ENCODE data around the gene ZEB1.
"Not testable (repeated sequence)": the region's sequence is repeated elsewhere in the genome, so short reads cannot be mapped to it uniquely, and the experiment has no call there.

Gene ZEB1

GRCh38 chr10:31319602-31320549 lies 860 bp downstream of the ZEB1 start:
- no peak for DNase-seq

- DNase-seq, result no peak
Observed at GRCh38 chr10:31320550-31321211, 1.7 kb downstream of the ZEB1 start.

- no peak for DNase-seq
Observed at GRCh38 chr10:31321396-31321941, 2.5 kb downstream of the ZEB1 start.

- no peak for DNase-seq
Observed at GRCh38 chr10:31322647-31323046, 3.6 kb downstream of the ZEB1 start.

- no peak for DNase-seq
Observed at GRCh38 chr10:31340343-31340742, 21.3 kb downstream of the ZEB1 start.

GRCh38 chr10:31341552-31341951 lies 22.5 kb downstream of the ZEB1 start:
- DNase-seq, result no peak

GRCh38 chr10:31343009-31343408 lies 24.0 kb downstream of the ZEB1 start:
- DNase-seq, result no peak

GRCh38 chr10:31343551-31343950 lies 24.5 kb downstream of the ZEB1 start:
- DNase-seq, result no peak

GRCh38 chr10:31345886-31346285 lies 26.9 kb downstream of the ZEB1 start:
- no peak for DNase-seq

GRCh38 chr10:31346953-31347352 lies 27.9 kb downstream of the ZEB1 start:
- DNase-seq, result no peak

- no peak for DNase-seq
Observed at GRCh38 chr10:31347705-31348104, 28.7 kb downstream of the ZEB1 start.

GRCh38 chr10:31350891-31351290 lies 31.9 kb downstream of the ZEB1 start:
- no peak for DNase-seq

- no peak for DNase-seq
Observed at GRCh38 chr10:31352436-31353226, 33.6 kb downstream of the ZEB1 start.

- no peak for DNase-seq
Observed at GRCh38 chr10:31353574-31353973, 34.6 kb downstream of the ZEB1 start.

GRCh38 chr10:31358688-31359330 lies 39.8 kb downstream of the ZEB1 start:
- no peak for DNase-seq

- no peak for DNase-seq
Observed at GRCh38 chr10:31359979-31360378, 41.0 kb downstream of the ZEB1 start.

GRCh38 chr10:31361475-31361874 lies 42.5 kb downstream of the ZEB1 start:
- DNase-seq, result not testable (repeated sequence)

- no peak for DNase-seq
Observed at GRCh38 chr10:31362023-31362641, 43.1 kb downstream of the ZEB1 start.

GRCh38 chr10:31363696-31364095 lies 44.7 kb downstream of the ZEB1 start:
- DNase-seq, result not testable (repeated sequence)

- DNase-seq, result not testable (repeated sequence)
Observed at GRCh38 chr10:31364238-31364637, 45.2 kb downstream of the ZEB1 start.

GRCh38 chr10:31366703-31367102 lies 47.7 kb downstream of the ZEB1 start:
- DNase-seq, result no peak

GRCh38 chr10:31368724-31369123 lies 49.7 kb downstream of the ZEB1 start:
- DNase-seq, result no peak
